ENCODE measurements around the gene C6orf136.
A peak's percentile ranks its signal among the peaks of the same experiment; 100 is the strongest.
"Not testable (repeated sequence)": the region's sequence is repeated elsewhere in the genome, so short reads cannot be mapped to it uniquely, and the experiment has no call there.

The C6orf136 gene, protein sequence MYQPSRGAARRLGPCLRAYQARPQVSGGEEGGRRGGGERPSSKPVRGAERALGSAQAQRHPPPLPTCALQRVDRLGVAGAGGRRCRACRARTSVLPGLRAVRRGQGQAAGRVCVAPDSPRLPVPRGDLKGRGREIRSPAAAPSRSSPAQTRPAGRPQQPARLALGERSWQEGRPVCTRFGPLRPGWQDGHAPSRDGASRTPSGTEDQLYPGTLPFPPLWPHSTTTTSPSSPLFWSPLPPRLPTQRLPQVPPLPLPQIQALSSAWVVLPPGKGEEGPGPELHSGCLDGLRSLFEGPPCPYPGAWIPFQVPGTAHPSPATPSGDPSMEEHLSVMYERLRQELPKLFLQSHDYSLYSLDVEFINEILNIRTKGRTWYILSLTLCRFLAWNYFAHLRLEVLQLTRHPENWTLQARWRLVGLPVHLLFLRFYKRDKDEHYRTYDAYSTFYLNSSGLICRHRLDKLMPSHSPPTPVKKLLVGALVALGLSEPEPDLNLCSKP

DNA sequence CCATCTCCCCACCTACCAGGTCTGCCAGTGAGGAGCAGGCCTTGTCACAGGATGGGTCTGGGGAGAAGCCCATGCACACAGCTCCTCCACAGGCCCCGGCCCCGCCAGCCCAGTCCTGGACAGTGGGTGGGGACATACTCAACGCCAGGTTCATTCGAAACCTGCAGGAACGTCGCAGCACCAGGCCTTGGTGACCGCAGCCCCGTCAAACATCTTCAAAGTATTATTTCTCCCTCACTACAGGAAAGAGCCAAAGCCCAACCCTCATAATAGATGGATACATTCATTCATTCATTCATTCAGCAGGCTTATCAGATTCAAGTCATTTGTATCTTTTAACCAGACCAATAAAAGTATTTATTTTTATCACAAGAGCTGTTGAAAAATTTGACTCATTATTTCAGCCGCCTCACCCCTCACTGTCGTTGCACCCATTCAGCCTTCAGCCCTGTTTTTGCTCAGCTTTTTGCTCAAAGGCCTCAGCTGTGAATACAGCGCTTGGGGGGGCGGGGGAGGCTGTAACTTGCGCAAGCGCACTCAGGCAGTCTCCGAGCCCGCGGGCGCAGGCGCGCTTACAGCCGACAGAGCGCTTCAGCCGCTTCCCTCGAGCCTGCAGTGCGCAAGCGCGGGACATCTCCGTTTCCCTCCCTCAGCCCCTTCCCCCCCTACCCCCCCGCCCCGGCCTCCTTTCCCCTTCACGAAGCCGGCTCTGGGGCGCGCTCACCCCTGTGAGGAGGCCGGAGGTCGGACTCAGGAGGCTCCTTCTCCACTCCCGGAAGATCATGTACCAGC, at the start of gene C6orf136:
C6orf136 (plus strand) TSS at position 684 of the 792 bp plus-strand sequence; CDS start at position 783, 99 bp downstream.
- Histone ChIP-seq H3K9ac (ENCODE audit: insufficient read length, low read depth) (peak within 1 kb of the TSS; percentile 95), H3K4me1 (ENCODE audit: insufficient read depth, insufficient read length) (no peaks in the 10 kb centered on the region), H3K27me3 (ENCODE audit: insufficient read depth, insufficient read length) (no peaks in the 10 kb centered on the region), H3K9me3 (ENCODE audit: insufficient read depth, low read length) (no peaks in the 10 kb centered on the region), H3K4me3 (ENCODE audit: insufficient read length, low read depth) (peak within 1 kb of the TSS; percentile 83), H3K36me3 (ENCODE audit: insufficient read depth, insufficient read length, low read length) (peaks cover 52% of the 10 kb centered on the region)
- peak; percentile 82 for DNase-seq (ENCODE audit: low read depth, low spot score)
- no peak for TF ChIP-seq ZNF274 (IDR thresholded peaks at IDR 0.05; ENCODE audit: low read depth, low read length)
- TF ChIP-seq SUZ12 (IDR thresholded peaks at IDR 0.05; ENCODE audit: extremely low read depth, insufficient read depth, insufficient read length) = no peak
- TF ChIP-seq YY1 (IDR thresholded peaks at IDR 0.05; ENCODE audit: insufficient read depth, insufficient read length) = no peak

DNA sequence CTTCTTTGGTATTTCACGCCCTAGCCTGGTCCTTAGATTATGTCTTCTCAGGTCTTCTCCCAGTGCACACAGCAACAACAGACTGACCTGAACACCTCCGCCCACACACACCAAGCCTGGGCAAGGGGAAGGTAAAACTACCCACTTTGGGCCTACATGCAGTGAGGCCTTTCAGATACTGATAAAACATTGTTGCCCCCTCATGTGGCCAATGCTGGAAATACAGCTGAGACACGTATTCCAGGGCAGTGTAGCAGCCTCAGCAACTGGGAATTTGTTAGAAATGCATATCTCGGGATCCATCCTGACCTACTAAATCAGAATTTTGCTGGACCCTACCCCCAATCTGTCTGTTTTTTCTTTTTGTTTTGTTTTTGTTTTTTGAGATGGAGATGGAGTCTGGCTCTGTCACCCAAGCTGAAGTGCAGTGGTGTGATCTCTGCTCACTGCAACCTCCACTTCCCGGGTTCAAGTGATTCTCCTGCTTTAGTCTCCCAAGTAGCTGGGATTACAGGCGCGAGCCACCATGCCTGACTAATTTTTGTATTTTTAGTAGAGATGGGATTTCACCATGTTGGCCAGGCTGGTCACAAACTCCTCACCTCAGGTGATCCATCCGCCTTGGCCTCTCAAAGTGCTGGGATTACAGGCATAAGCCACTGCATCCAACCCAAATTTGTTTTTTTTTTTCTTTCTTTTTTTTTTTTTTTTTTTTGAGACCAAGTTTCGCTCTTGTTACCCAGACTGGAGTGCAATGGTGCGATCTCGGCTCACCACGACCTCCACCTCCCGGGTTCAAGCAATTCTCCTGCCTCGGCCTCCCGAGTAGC, 49.4 kb upstream of the C6orf136 start:
- H3K9me3 ChIP-seq (ENCODE audit: insufficient read depth, low read length); H3K4me3 ChIP-seq (ENCODE audit: insufficient read length, low read depth); H3K27me3 ChIP-seq (ENCODE audit: insufficient read depth, insufficient read length); H3K9ac ChIP-seq (ENCODE audit: insufficient read length, low read depth); H3K4me1 ChIP-seq (ENCODE audit: insufficient read depth, insufficient read length): not testable (repeated sequence)
- peak; percentile 44 for DNase-seq (ENCODE audit: low read depth, low spot score)
- peaks cover 52% of the 10 kb centered on the region for H3K36me3 ChIP-seq (ENCODE audit: insufficient read depth, insufficient read length, low read length)

DNA sequence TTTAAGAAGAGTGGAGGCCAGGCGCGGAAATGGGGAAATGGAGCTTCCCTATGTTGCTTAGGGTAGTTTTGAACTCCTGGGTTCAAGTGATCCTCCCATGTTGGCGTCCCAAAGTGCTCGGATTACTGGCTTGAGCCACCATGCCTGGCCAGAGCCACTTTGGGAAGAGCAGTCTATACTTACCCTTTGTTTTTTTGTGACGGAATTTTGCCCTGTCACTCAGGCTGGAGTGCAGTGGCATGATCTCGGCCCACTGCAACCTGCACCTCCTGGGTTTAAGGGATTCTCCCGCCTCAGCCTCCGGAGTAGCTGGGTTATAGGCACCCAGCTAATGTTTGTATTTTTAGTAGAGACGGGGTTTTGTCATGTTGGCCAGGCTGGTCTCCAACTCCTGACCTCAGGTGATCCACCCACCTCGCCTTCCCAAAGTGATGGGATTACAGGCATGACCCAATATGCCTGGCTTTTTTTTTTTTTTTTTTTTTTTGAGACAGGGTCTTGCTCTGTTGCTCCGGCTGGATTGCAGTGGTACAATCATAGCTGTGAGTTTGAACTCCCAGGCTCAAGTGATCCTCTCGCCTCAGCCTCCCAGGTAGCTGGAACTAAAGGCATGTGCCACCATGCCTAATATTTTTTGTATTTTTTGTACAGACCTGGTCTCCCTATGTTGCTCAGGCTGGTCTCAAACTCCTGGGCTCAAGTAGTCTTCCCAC, 47.9 kb upstream of the C6orf136 start:
- H3K4me1 ChIP-seq (ENCODE audit: insufficient read depth, insufficient read length) = no peaks in the 10 kb centered on the region
- no peak overlapping the region for H3K4me3 ChIP-seq (ENCODE audit: insufficient read length, low read depth)
- peaks cover 57% of the 10 kb centered on the region for H3K36me3 ChIP-seq (ENCODE audit: insufficient read depth, insufficient read length, low read length)
- no peaks in the 10 kb centered on the region for H3K27me3 ChIP-seq (ENCODE audit: insufficient read depth, insufficient read length)
- no peak for TF ChIP-seq ZNF274 (IDR thresholded peaks at IDR 0.05; ENCODE audit: low read depth, low read length)
- TF ChIP-seq YY1 (IDR thresholded peaks at IDR 0.05; ENCODE audit: insufficient read depth, insufficient read length) = no peak
- TF ChIP-seq SUZ12 (IDR thresholded peaks at IDR 0.05; ENCODE audit: extremely low read depth, insufficient read depth, insufficient read length) = no peak
- H3K9ac ChIP-seq (ENCODE audit: insufficient read length, low read depth) = no peak overlapping the region
- no peaks in the 10 kb centered on the region for H3K9me3 ChIP-seq (ENCODE audit: insufficient read depth, low read length)
- no peak for DNase-seq (ENCODE audit: low read depth, low spot score)

DNA sequence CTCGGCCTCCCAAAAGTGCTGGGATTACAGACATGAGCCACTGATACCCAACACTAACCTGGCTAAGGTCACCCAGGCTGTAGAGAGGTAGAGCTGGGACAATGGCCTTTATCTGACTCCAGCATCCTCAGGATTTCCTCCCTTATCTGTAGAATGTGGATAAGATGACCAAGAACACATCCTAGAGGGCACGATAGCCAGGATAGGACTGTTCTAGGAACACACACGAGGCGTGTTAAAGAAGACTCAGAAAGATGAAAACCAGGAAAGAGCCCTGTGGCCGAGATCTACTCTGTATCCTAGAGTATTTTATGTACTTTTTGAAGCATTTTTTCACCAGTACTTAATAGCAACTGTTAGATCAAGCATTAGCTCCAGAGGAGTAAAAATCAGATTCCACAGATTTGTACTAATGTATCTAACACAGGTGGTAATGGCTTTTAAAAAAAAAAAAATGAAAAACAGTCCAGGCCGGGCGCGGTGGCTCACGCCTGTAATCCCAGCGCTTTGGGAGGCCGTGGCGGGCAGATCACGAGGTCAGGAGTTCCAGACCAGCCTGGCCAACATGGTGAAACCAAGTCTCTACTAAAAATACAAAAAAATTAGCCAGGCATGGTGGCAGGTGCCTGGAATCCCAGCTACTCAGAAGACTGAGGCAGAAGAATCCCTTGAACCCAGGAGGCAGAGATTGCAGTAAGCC, 47.2 kb upstream of the C6orf136 start:
- no peak overlapping the region for H3K9ac ChIP-seq (ENCODE audit: insufficient read length, low read depth)
- H3K27me3 ChIP-seq (ENCODE audit: insufficient read depth, insufficient read length) = no peaks in the 10 kb centered on the region
- no peak for TF ChIP-seq YY1 (IDR thresholded peaks at IDR 0.05; ENCODE audit: insufficient read depth, insufficient read length)
- TF ChIP-seq SUZ12 (IDR thresholded peaks at IDR 0.05; ENCODE audit: extremely low read depth, insufficient read depth, insufficient read length) = no peak
- no peak for TF ChIP-seq ZNF274 (IDR thresholded peaks at IDR 0.05; ENCODE audit: low read depth, low read length)
- no peaks in the 10 kb centered on the region for H3K9me3 ChIP-seq (ENCODE audit: insufficient read depth, low read length)
- DNase-seq (ENCODE audit: low read depth, low spot score) = no peak
- H3K4me1 ChIP-seq (ENCODE audit: insufficient read depth, insufficient read length) = no peaks in the 10 kb centered on the region
- no peak overlapping the region for H3K4me3 ChIP-seq (ENCODE audit: insufficient read length, low read depth)
- peaks cover 57% of the 10 kb centered on the region for H3K36me3 ChIP-seq (ENCODE audit: insufficient read depth, insufficient read length, low read length)

DNA sequence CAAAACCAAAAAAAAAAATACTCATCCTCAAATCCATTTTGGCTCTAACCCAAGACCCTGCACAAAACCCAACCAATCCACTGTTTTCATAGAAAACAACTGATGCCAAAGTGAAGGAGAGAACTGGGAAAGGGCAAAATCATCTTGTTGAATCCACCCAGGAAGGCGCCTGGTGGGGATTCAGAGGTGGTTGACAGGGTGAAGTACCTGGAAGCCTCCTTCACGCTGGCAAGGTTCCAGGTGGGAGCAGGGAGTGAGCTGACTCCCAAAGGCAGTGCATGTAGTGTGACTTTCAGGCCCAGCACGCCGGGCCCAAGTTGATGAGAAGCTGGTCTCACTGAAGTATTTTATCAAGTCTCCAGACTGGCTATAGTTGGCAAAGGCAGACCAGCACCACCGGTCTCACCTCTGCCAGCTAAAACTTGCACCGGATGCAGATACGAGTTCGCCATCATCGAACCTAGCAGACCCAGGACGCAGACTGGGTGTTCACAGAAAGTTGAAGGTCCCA, 46.4 kb upstream of the C6orf136 start:
- Histone ChIP-seq H3K9me3 (ENCODE audit: insufficient read depth, low read length) (no peaks in the 10 kb centered on the region), H3K27me3 (ENCODE audit: insufficient read depth, insufficient read length) (no peaks in the 10 kb centered on the region), H3K36me3 (ENCODE audit: insufficient read depth, insufficient read length, low read length) (peaks cover 57% of the 10 kb centered on the region), H3K4me3 (ENCODE audit: insufficient read length, low read depth) (no peak overlapping the region), H3K9ac (ENCODE audit: insufficient read length, low read depth) (no peak overlapping the region), H3K4me1 (ENCODE audit: insufficient read depth, insufficient read length) (no peaks in the 10 kb centered on the region)
- TF ChIP-seq YY1 (IDR thresholded peaks at IDR 0.05; ENCODE audit: insufficient read depth, insufficient read length) = no peak
- TF ChIP-seq SUZ12 (IDR thresholded peaks at IDR 0.05; ENCODE audit: extremely low read depth, insufficient read depth, insufficient read length) = no peak
- TF ChIP-seq ZNF274 (IDR thresholded peaks at IDR 0.05; ENCODE audit: low read depth, low read length) = no peak
- DNase-seq (ENCODE audit: low read depth, low spot score) = no peak

DNA sequence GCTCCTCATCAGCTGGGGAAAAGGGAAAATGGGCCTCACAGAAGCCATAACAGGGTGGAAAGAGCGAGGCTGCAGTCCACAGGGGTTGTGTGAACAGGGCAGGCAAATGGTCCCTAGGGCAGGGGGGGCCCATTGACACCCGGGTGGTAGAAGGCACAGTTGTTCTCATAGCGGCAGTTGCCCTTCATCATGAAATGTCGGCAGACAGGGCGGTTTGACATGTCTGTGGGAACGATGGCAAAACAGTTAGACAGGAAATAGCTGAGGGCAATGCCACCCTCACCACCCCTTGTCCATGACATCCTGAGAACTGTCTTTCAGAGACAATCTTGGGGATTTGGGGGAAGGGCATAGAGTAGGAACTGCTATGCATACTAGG, 45.5 kb upstream of the C6orf136 start:
- Histone ChIP-seq H3K9me3 (ENCODE audit: insufficient read depth, low read length) (no peaks in the 10 kb centered on the region), H3K36me3 (ENCODE audit: insufficient read depth, insufficient read length, low read length) (peaks cover 64% of the 10 kb centered on the region), H3K9ac (ENCODE audit: insufficient read length, low read depth) (no peak overlapping the region), H3K4me3 (ENCODE audit: insufficient read length, low read depth) (no peak overlapping the region), H3K27me3 (ENCODE audit: insufficient read depth, insufficient read length) (no peaks in the 10 kb centered on the region), H3K4me1 (ENCODE audit: insufficient read depth, insufficient read length) (no peaks in the 10 kb centered on the region)
- DNase-seq (ENCODE audit: low read depth, low spot score) = no peak
- no peak for TF ChIP-seq SUZ12 (IDR thresholded peaks at IDR 0.05; ENCODE audit: extremely low read depth, insufficient read depth, insufficient read length)
- TF ChIP-seq YY1 (IDR thresholded peaks at IDR 0.05; ENCODE audit: insufficient read depth, insufficient read length) = no peak
- no peak for TF ChIP-seq ZNF274 (IDR thresholded peaks at IDR 0.05; ENCODE audit: low read depth, low read length)
